HG02885 (cell line): ENCODE data around the gene VAMP7.
"Not testable (repeated sequence)": the region's sequence is repeated elsewhere in the genome, so short reads cannot be mapped to it uniquely, and the experiment has no call there.

Experiments
- ATAC-seq: cut with Tn5 transposase; IDR thresholded peaks from one replicate; pipeline ENCODE4 v1.9.1; 2021; ENCODE audit warnings: mild to moderate bottlenecking; ENCODE audit not compliant: unreplicated experiment, poor library complexity

The VAMP7 gene

GRCh38 chrX:155899366-155899765 is 18.2 kb downstream of the VAMP7 start:
- no peak for ATAC-seq

GRCh38 chrX:155900765-155901164 is 19.6 kb downstream of the VAMP7 start:
- no peak for ATAC-seq

- not testable (repeated sequence) for ATAC-seq
Observed at GRCh38 chrX:155907661-155908060, 26.5 kb downstream of the VAMP7 start.

GRCh38 chrX:155923200-155923599 is 42.1 kb downstream of the VAMP7 start:
- peak; percentile 60 for ATAC-seq

GRCh38 chrX:155930852-155931618 is 49.9 kb downstream of the VAMP7 start:
- ATAC-seq = not testable (repeated sequence)

- no peak for ATAC-seq
Observed at GRCh38 chrX:155938132-155938531, 57.0 kb downstream of the VAMP7 start.

- ATAC-seq = no peak
Observed at GRCh38 chrX:155949098-155949497, 68.0 kb downstream of the VAMP7 start.

GRCh38 chrX:155951237-155951789 is 70.2 kb downstream of the VAMP7 start:
- no peak for ATAC-seq

GRCh38 chrX:155953055-155953454 is 71.9 kb downstream of the VAMP7 start:
- ATAC-seq = no peak

GRCh38 chrX:155954793-155955192 is 73.6 kb downstream of the VAMP7 start:
- no peak for ATAC-seq

- ATAC-seq = no peak
Observed at GRCh38 chrX:155956099-155956498, 75.0 kb downstream of the VAMP7 start.

GRCh38 chrX:155956649-155957048 is 75.5 kb downstream of the VAMP7 start:
- ATAC-seq = no peak

- no peak for ATAC-seq
Observed at GRCh38 chrX:155957843-155958242, 76.7 kb downstream of the VAMP7 start.

GRCh38 chrX:155959018-155959587 is 78.0 kb downstream of the VAMP7 start:
- no peak for ATAC-seq

- no peak for ATAC-seq
Observed at GRCh38 chrX:155962906-155963305, 81.8 kb downstream of the VAMP7 start.

- peak; percentile 60 for ATAC-seq
Observed at GRCh38 chrX:155966876-155967275, 85.7 kb downstream of the VAMP7 start.

- ATAC-seq = no peak
Observed at GRCh38 chrX:155967653-155968325, 86.6 kb downstream of the VAMP7 start.

- ATAC-seq = no peak
Observed at GRCh38 chrX:155968326-155968661, 87.1 kb downstream of the VAMP7 start.

- ATAC-seq = no peak
Observed at GRCh38 chrX:155968791-155969190, 87.6 kb downstream of the VAMP7 start.

- not testable (repeated sequence) for ATAC-seq
Observed at GRCh38 chrX:155971658-155972057, 90.5 kb downstream of the VAMP7 start.

- ATAC-seq = not testable (repeated sequence)
Observed at GRCh38 chrX:155972241-155972640, 91.1 kb downstream of the VAMP7 start.
